Measurements from ENCODE around the gene UQCC2.

Gene UQCC2

DNA sequence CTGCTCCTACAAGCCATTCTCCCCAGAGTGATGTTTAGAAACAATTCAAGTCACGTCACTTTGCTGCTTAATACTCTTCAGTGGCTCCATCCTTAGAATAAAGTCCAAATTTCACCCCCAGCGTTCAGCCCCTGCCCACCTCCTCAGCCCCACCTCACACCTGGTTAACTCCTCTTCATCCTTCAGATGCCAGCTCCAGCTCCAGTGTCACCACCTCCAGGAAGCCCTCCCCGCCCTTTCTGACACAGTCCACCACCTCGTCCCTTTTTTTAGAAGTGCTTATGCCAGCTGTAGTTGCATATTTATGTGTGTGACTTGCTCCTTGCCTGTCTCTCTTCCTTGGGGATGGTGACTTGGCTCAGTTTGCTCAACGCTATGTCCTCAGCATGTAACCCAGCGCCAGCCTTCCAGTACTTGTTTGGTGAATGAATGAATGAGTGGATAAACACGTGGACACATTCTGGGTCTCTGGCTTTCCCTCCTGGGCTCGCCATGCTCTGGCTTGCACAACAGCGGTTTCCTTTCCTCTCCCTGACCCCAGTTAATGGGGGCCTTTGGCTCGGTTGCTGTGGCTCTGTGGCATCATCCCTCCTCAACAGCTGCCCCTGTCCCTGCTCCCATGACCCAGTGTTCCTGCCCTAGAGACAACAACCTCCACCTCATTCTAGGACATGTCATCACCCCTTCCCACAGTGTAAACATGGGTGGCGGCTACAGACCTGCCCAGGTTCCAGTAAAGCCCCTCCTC, 38.9 kb upstream of the UQCC2 start:
- DNase-seq (ENCODE audit: low read depth in 1 of 2, low spot score in 1 of 2) = no peak
- Histone ChIP-seq H3K27ac (replicated peaks) (no peak overlapping the region), H3K27me3 (ENCODE audit: insufficient read depth, poor library complexity, severe bottlenecking) (peaks cover 4% of the 10 kb centered on the region), H3K4me3 (replicated peaks; ENCODE audit: insufficient read depth, low read length) (no peak overlapping the region)
- TF ChIP-seq GABPA (IDR thresholded peaks at IDR 0.05; ENCODE audit: low read depth) (no peak), SPI1 (IDR thresholded peaks at IDR 0.05; ENCODE audit: borderline replicate concordance, low read depth) (no peak), POLR2AphosphoS5 (IDR thresholded peaks at IDR 0.05; ENCODE audit: low read depth) (no peak)
- TF ChIP-seq, protein P1, sequence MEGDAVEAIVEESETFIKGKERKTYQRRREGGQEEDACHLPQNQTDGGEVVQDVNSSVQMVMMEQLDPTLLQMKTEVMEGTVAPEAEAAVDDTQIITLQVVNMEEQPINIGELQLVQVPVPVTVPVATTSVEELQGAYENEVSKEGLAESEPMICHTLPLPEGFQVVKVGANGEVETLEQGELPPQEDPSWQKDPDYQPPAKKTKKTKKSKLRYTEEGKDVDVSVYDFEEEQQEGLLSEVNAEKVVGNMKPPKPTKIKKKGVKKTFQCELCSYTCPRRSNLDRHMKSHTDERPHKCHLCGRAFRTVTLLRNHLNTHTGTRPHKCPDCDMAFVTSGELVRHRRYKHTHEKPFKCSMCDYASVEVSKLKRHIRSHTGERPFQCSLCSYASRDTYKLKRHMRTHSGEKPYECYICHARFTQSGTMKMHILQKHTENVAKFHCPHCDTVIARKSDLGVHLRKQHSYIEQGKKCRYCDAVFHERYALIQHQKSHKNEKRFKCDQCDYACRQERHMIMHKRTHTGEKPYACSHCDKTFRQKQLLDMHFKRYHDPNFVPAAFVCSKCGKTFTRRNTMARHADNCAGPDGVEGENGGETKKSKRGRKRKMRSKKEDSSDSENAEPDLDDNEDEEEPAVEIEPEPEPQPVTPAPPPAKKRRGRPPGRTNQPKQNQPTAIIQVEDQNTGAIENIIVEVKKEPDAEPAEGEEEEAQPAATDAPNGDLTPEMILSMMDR (IDR thresholded peaks at IDR 0.05; ENCODE audit: insufficient read depth, low read length) = no peak
- TF ChIP-seq, protein P2, sequence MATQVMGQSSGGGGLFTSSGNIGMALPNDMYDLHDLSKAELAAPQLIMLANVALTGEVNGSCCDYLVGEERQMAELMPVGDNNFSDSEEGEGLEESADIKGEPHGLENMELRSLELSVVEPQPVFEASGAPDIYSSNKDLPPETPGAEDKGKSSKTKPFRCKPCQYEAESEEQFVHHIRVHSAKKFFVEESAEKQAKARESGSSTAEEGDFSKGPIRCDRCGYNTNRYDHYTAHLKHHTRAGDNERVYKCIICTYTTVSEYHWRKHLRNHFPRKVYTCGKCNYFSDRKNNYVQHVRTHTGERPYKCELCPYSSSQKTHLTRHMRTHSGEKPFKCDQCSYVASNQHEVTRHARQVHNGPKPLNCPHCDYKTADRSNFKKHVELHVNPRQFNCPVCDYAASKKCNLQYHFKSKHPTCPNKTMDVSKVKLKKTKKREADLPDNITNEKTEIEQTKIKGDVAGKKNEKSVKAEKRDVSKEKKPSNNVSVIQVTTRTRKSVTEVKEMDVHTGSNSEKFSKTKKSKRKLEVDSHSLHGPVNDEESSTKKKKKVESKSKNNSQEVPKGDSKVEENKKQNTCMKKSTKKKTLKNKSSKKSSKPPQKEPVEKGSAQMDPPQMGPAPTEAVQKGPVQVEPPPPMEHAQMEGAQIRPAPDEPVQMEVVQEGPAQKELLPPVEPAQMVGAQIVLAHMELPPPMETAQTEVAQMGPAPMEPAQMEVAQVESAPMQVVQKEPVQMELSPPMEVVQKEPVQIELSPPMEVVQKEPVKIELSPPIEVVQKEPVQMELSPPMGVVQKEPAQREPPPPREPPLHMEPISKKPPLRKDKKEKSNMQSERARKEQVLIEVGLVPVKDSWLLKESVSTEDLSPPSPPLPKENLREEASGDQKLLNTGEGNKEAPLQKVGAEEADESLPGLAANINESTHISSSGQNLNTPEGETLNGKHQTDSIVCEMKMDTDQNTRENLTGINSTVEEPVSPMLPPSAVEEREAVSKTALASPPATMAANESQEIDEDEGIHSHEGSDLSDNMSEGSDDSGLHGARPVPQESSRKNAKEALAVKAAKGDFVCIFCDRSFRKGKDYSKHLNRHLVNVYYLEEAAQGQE (IDR thresholded peaks at IDR 0.05; ENCODE audit: insufficient replicate concordance, low read depth) = no peak

DNA sequence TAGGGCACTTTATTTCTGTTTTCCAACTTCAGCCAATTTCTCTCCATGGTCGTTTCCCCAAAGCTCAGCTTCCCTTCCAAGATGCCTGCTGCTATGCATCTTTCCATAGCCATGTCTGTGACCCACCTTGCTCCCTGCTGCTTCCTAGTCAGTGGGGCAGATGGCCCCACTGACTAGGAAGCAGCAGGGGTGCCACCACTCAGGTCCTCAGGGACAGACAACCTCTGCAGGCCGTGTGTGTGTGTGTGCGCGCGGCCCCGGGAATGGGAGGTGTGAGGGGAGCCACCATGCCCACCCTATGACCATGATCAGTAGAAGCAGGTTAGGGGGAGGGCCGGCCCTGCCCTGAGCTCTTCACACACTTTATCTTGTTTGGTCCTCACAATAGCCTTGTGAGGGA, 37.9 kb upstream of the UQCC2 start:
- no peak for DNase-seq (ENCODE audit: low read depth in 1 of 2, low spot score in 1 of 2)

DNA sequence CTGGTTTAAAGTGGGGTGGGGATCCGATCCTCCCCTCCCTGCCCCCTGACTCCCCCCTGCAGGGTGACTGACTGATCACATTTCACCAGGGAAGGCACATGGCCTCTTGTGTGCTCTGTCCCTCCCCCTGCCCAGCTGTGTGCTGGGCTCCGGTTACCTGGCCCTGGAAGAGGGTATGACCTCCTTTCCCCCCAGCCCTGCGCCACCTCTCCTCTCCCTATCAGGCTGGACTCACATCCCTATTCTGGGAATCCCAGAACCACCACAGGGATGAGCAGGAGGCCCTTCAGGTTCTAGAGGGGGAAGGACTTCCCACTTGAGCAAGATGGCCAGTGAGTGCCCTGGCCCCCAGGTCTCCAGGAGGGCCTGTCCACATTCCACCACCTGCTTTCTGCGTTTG, 37.3 kb upstream of the UQCC2 start:
- DNase-seq (ENCODE audit: low read depth in 1 of 2, low spot score in 1 of 2) = no peak
- Histone ChIP-seq H3K4me3 (replicated peaks; ENCODE audit: insufficient read depth, low read length) (no peak overlapping the region), H3K27me3 (ENCODE audit: insufficient read depth, poor library complexity, severe bottlenecking) (peaks cover 4% of the 10 kb centered on the region), H3K27ac (replicated peaks) (no peak overlapping the region)
- TF ChIP-seq, protein P1 (IDR thresholded peaks at IDR 0.05; ENCODE audit: insufficient read depth, low read length) = no peak
- no peak for TF ChIP-seq POLR2AphosphoS5 (IDR thresholded peaks at IDR 0.05; ENCODE audit: low read depth)
- TF ChIP-seq GABPA (IDR thresholded peaks at IDR 0.05; ENCODE audit: low read depth) = no peak
- no peak for TF ChIP-seq SPI1 (IDR thresholded peaks at IDR 0.05; ENCODE audit: borderline replicate concordance, low read depth)
- TF ChIP-seq, protein P2 (IDR thresholded peaks at IDR 0.05; ENCODE audit: insufficient replicate concordance, low read depth) = no peak

More for the DNA sequence above, 37.9 kb upstream of the UQCC2 start:
- TF ChIP-seq, protein P2 (IDR thresholded peaks at IDR 0.05; ENCODE audit: insufficient replicate concordance, low read depth) = no peak
- TF ChIP-seq SPI1 (IDR thresholded peaks at IDR 0.05; ENCODE audit: borderline replicate concordance, low read depth) = no peak
- TF ChIP-seq POLR2AphosphoS5 (IDR thresholded peaks at IDR 0.05; ENCODE audit: low read depth) = no peak
- no peak for TF ChIP-seq GABPA (IDR thresholded peaks at IDR 0.05; ENCODE audit: low read depth)
- TF ChIP-seq, protein P1 (IDR thresholded peaks at IDR 0.05; ENCODE audit: insufficient read depth, low read length) = no peak
- Histone ChIP-seq H3K4me3 (replicated peaks; ENCODE audit: insufficient read depth, low read length) (no peak overlapping the region), H3K27me3 (ENCODE audit: insufficient read depth, poor library complexity, severe bottlenecking) (peaks cover 4% of the 10 kb centered on the region), H3K27ac (replicated peaks) (no peak overlapping the region)

All from HL-60 (cell line).